ENCODE results near the gene SRP68.

SRP68 gene

GRCh38 chr17:76085066-76085730 lies 12.9 kb upstream of the SRP68 start:
- no peak for DNase-seq (ENCODE audit: low read depth)
- no peak for TF ChIP-seq CTCF (IDR thresholded peaks at IDR 0.05; ENCODE audit: insufficient read depth, low read depth, low read length, missing control alignments)
- no peak overlapping the region for H3K4me3 ChIP-seq (ENCODE audit: low read depth, low read length)

DNA sequence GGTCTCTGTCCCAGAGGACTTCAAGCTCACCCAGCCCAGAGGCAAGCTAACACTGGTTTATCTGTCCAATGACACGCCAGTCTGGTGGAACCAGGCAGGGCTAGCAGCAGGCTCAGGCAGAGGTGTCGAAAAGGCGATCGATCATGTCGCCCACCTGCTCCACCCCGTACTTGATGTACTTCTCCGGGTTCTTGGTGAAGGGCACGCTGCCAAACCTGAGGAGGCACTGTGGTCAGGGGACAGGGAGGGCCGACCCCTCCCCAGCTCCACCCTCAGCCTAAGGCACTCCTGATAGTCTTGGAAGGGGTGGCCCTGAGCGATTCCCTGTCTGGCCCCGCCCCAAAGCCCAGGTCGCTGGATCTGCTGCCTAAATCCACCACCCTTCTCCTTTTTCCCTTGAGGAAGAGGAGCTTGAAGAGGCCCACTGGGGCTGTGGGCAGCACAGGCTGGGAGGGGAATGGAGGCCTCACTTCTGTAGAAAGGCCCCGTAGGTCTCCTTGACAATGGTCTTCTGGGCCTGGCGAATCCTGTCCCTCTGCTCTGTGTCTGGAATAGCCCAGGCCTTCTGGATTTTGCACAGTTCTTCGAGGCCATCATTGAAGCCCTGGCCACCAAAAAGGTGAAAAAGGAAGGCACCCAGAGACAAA lies 11.3 kb upstream of the SRP68 start:
- no peak overlapping the region for H3K4me3 ChIP-seq (ENCODE audit: low read depth, low read length)
- no peak for DNase-seq (ENCODE audit: low read depth)
- TF ChIP-seq CTCF (IDR thresholded peaks at IDR 0.05; ENCODE audit: insufficient read depth, low read depth, low read length, missing control alignments), result no peak

GRCh38 chr17:76082326-76083251 lies 10.3 kb upstream of the SRP68 start:
- no peak for DNase-seq (ENCODE audit: low read depth)
- no peak for TF ChIP-seq CTCF (IDR thresholded peaks at IDR 0.05; ENCODE audit: insufficient read depth, low read depth, low read length, missing control alignments)
- no peak overlapping the region for H3K4me3 ChIP-seq (ENCODE audit: low read depth, low read length)

DNA sequence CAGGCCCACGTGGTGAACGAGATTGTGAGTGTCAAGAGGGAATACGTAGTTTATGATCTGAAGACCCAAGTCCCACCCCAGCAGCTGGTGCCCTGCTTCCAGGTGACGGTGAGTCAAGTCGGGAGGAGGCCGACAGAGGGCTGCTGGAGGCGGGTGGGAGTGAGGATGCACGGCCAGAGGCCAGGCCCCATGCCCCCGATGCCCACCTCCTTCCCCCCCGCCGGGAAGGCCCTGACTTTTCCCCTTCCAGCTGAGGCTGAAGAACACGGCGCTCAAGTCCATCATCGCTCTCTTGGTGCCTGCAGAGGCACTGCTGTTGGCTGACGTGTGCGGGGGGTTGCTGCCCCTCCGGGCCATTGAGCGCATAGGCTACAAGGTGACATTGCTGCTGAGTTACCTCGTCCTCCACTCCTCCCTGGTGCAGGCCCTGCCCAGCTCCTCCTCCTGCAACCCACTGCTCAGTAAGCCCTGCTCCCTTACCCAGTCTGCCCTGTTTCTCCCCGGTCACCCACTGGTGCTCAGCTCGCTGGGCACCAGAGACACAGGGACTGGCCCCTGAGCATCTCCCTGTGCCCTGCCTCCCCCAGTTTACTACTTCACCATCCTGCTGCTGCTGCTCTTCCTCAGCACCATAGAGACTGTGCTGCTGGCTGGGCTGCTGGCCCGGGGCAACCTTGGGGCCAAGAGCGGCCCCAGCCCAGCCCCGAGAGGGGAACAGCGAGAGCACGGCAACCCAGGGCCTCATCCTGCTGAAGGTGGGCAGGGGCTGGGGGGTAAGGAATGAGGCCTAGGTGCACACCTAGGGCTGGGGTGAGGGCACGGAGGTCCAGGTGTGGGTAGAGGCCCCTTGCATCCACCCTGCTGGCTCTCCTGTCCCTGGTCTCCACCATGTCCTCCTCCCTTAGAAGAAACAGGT lies 9.2 kb upstream of the SRP68 start:
- no peak overlapping the region for H3K4me3 ChIP-seq (ENCODE audit: low read depth, low read length)
- DNase-seq (ENCODE audit: low read depth), result no peak
- TF ChIP-seq CTCF (IDR thresholded peaks at IDR 0.05; ENCODE audit: insufficient read depth, low read depth, low read length, missing control alignments), result no peak

DNA sequence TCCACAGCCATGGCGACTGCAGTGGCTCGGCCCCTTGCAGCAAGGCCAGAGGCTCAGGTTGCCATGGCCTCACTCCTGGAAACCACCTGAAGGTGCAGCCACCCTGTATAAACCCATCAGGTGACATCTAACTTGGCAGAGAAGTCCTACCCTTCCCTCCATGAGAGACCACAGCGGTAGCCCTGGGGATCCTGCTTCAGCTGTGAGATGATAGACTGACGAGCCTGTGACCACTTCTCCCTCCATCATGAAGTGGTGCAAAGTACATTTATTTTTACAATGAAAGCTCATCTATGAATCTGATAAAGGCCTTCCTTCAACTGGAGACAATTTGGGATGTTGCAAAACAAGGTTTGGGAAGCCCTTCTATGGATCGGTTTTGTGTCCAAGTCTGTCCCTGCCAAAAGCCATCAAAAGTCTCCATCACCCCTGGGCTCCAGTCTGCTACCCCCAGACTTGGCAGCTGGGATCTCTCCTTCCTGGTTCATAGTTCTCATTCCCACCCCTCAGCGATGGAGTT lies 8.5 kb upstream of the SRP68 start:
- DNase-seq (ENCODE audit: low read depth), result no peak
- H3K4me3 ChIP-seq (ENCODE audit: low read depth, low read length), result no peak overlapping the region
- no peak for TF ChIP-seq CTCF (IDR thresholded peaks at IDR 0.05; ENCODE audit: insufficient read depth, low read depth, low read length, missing control alignments)

Data from GM12865 (cell line).